Lower lobe of right lung (tissue), 2 donors: ENCODE results near the gene AUNIP. TPM values are rescaled to one million over a fixed set of nuclear protein-coding genes. Genes with fewer than 3 reads are reported as not detected.

Experiments
- ATAC-seq, 2 donors: fragments of 200-7000 bp; cut with Tn5 transposase; one replicate each; pipeline ENCODE4 v1.9.1; 2020 to 2022; ENCODE audit warnings: mild to moderate bottlenecking in 2 of 2, moderate library complexity in 2 of 2
- DNase-seq: peaks from one replicate; pipeline ENCODE4 v3.0.0-alpha.2; 2020
- H3K27ac ChIP-seq: fragments of 200-600 bp; one replicate; pipeline ENCODE4 v1.8.0; 2022
- H3K27me3 ChIP-seq: fragments of 200-600 bp; one replicate; pipeline ENCODE4 v1.8.0; 2022; ENCODE audit warnings: low read depth
- H3K36me3 ChIP-seq: fragments of 200-600 bp; one replicate; pipeline ENCODE4 v1.8.0; 2022; ENCODE audit warnings: mild to moderate bottlenecking
- H3K4me1 ChIP-seq: fragments of 200-600 bp; one replicate; pipeline ENCODE4 v1.8.0; 2022
- H3K4me3 ChIP-seq: fragments of 200-600 bp; one replicate; pipeline ENCODE4 v1.8.0; 2022; ENCODE audit warnings: mild to moderate bottlenecking
- H3K9me3 ChIP-seq: fragments of 200-600 bp; one replicate; pipeline ENCODE4 v1.8.0; 2022
- intact Hi-C: fragments of 100-400 bp; cut with DNase I; formaldehyde crosslinking; loops from one replicate; pipeline ENCODE4 v1.11.0; 2022
- total RNA-seq: library from RNA; stranded (reverse); fragmentation: NEBNext Ultra II Directional; extraction: Animal tissue kit (Norgen Biotek cat#: 25700); gene quantifications from one replicate; pipeline ENCODE4 v1.2.1, GENCODE V29; 2021
- TF ChIP-seq, protein P1 (sequence below): fragments of 200-600 bp; IDR thresholded peaks from one replicate; pipeline ENCODE4 v1.8.0; 2022; ENCODE audit warnings: antibody characterized with exemption, mild to moderate bottlenecking
- donor health status: DM: no; HTN: yes; CAD: no; lungs with severe emphysema.

AUNIP gene
- total RNA-seq, 1 donor from 2014 or later, result not detected

DNA sequence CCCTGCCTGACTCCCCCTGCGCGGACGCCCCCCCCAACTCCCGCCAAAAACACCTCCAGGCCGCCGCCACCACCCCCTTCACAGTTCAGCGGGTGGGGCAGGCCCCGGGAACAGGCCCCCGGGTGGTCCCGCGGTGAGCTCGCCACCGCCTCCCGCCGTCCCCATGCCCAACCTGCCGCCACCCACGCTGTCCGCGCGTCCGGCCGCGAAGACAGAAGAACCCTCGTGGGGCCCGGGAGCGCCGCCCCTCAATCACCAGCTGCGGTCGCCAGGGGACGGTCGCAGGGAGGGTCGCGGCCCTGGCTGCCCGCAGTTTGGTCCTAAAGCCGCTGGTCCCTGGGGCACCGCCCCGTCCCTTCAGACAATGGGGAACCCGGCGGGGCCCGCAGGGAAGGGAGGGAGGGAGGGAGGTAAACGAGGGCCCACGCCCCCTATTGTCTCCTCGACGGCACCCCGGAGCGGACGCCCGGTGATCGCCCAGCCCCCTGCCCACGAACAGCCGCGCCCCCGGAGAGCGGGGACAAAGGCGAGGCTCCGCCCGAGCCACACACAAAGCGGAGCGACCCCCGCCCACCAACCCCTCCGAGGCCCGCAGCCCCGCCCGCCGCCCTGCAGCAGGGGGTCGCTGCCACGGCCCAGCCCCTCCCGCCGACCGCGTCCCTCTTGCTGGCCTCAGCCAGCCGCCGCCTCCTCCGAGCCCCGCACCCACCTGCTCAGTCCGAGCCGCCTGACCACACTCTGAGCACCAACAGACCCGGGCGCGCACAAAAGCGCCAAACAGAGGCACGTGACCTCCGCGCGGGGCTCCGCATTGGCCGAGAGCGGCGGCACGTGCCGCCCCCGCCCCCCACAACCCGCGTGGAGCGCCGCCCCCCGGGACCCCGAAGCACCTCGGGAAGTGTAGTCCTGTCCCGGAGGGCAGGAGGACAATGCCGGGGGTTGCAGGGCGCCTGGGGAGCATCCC, 46.7 kb upstream of the AUNIP start, which contains the start of gene STMN1:
Gene STMN1 (minus strand): TSS at position 740 of the 964 bp plus-strand sequence. CDS start 1,743 bp downstream, outside the sequence.
- peak; percentile 92 for DNase-seq
- intact Hi-C loops, result loop anchor here (5.0 kb wide), 1 partner anchor 91 kb away; the partner anchor contains the start of gene PAFAH2
- no peaks in the 10 kb centered on the region for H3K9me3 ChIP-seq
- TF ChIP-seq, protein P1, sequence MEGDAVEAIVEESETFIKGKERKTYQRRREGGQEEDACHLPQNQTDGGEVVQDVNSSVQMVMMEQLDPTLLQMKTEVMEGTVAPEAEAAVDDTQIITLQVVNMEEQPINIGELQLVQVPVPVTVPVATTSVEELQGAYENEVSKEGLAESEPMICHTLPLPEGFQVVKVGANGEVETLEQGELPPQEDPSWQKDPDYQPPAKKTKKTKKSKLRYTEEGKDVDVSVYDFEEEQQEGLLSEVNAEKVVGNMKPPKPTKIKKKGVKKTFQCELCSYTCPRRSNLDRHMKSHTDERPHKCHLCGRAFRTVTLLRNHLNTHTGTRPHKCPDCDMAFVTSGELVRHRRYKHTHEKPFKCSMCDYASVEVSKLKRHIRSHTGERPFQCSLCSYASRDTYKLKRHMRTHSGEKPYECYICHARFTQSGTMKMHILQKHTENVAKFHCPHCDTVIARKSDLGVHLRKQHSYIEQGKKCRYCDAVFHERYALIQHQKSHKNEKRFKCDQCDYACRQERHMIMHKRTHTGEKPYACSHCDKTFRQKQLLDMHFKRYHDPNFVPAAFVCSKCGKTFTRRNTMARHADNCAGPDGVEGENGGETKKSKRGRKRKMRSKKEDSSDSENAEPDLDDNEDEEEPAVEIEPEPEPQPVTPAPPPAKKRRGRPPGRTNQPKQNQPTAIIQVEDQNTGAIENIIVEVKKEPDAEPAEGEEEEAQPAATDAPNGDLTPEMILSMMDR, result no peak
- peak; percentile 96 to 97 for ATAC-seq
- peak within 1 kb of the TSS; percentile 49 for H3K27ac ChIP-seq
- no peaks in the 10 kb centered on the region for H3K27me3 ChIP-seq
- peak within 1 kb of the TSS; percentile 80 for H3K4me3 ChIP-seq
- peaks cover 20% of the 10 kb centered on the region for H3K4me1 ChIP-seq
- H3K36me3 ChIP-seq, result peaks cover 9% of the 10 kb centered on the region

DNA sequence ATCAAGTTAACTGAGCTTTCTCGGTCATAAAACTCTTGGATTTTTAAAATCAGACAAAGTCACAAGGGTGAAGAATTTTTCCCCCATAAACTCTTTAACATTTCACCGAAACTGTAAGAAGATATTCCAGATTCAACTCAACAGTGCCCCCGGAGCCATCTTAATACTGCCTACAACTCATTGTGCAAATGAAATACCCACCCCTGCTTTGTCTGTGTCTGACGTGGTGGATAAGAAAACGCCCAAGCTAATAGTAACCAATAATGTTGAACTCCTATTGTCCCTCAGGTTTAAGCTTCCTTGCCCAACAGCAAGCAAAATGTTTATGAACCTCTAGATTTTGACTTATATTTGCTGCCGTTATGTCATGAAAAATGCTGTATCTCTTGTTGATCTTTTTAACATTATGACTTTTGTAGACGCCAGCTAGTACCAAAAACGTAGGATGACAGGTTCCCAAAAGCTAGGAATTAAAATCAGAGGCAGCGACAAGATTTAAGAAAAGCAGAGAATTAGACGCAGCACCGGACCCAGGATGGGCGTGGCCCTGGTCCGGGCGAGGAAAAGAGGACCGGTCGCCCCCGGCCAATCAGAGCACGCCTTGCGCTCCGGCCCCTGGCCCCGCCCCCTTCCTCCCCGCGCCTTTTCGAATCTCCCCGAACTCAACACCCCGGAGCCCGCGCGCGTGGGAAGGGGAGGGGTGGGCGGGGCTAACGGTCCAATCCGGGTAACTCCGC, 45.9 kb upstream of the AUNIP start:
- intact Hi-C loops, result loop anchor here (5.0 kb wide), 1 partner anchor 92 kb away; the partner anchor contains the start of gene PAFAH2
- Histone ChIP-seq H3K36me3 (peaks cover 16% of the 10 kb centered on the region), H3K4me3 (peak overlapping the region; percentile 80), H3K9me3 (no peaks in the 10 kb centered on the region), H3K27ac (peak overlapping the region; percentile 49), H3K27me3 (no peaks in the 10 kb centered on the region), H3K4me1 (peaks cover 20% of the 10 kb centered on the region)
- DNase-seq, result peak; percentile 96
- ATAC-seq, result peak; percentile 96 to 97
- TF ChIP-seq, protein P1, result no peak

DNA sequence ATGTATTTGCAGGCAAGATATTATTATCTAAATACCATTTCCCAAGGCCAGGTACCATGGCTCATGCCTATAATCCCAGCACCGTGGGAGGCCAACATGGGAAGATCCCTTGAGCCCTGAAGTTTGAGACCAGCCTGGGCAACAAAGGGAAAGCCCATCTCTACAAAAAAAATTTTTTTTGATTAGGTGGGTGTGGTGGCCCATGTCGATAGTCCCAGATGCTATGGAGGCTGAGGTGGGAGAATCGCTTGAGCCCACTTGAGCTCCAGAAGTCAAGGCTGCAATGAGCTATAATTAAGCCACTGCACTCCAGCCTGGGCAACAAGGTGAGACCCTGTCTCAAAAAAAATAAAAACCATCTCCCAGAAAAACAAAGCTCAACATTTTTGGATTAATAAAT, 44.7 kb upstream of the AUNIP start:
- DNase-seq, result no peak
- H3K27ac ChIP-seq, result no peak overlapping the region
- no peak for ATAC-seq
- H3K27me3 ChIP-seq, result no peaks in the 10 kb centered on the region
- peaks cover 20% of the 10 kb centered on the region for H3K4me1 ChIP-seq
- TF ChIP-seq, protein P1, result no peak
- no peaks in the 10 kb centered on the region for H3K9me3 ChIP-seq
- no peak overlapping the region for H3K4me3 ChIP-seq
- peaks cover 20% of the 10 kb centered on the region for H3K36me3 ChIP-seq
- intact Hi-C loops, result no loop called here

DNA sequence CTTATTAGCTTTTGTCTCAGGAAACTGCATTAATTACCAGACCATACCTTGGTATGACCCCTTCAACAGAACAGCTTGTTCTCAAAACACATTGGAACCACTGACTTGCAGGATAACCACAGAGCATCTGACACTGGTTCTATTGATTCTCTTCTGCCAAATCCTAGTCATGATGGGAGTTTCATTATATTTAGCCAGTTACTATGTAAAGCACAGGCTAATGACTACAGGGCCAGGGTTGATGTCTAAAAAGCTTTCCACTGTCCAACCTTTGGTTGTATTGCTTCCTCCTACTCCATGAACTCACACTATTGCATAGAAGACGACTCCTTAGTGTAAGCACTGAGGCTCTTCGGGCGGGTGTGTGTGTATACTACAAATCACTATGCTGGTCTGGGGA, 43.2 kb upstream of the AUNIP start:
- ATAC-seq (no peak), DNase-seq (no peak)
- no peak overlapping the region for H3K27ac ChIP-seq
- no peak overlapping the region for H3K4me3 ChIP-seq
- H3K4me1 ChIP-seq, result peaks cover 23% of the 10 kb centered on the region
- no peaks in the 10 kb centered on the region for H3K9me3 ChIP-seq
- H3K36me3 ChIP-seq, result peaks cover 20% of the 10 kb centered on the region
- no peaks in the 10 kb centered on the region for H3K27me3 ChIP-seq
- TF ChIP-seq, protein P1, result no peak
- intact Hi-C loops, result no loop called here

DNA sequence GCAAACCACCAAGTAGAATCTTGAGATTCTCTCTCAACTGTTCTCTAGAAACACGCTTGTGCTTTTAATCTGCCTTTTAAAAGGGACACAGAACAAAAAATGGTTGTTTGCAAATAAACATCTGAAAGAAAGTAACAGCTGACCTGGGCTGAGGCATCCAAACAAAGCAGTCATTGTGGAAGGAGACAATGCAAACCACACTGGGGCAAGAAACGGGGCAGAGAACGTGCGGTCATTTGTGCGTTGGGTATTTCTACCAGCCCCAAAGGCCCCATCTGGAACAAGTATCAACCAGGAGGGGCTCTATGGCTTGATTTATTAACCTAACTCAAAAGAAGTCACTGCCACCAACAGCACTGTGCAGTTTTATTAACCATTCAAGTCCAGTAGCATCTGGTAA, 41.0 kb upstream of the AUNIP start:
- Histone ChIP-seq H3K27me3 (no peaks in the 10 kb centered on the region), H3K4me3 (no peak overlapping the region), H3K36me3 (peaks cover 20% of the 10 kb centered on the region), H3K9me3 (no peaks in the 10 kb centered on the region), H3K27ac (no peak overlapping the region), H3K4me1 (peaks cover 26% of the 10 kb centered on the region)
- intact Hi-C loops, result no loop called here
- TF ChIP-seq, protein P1, result no peak
- DNase-seq, result no peak
- ATAC-seq, result no peak
